GM06990 (cell line): ENCODE results near the gene SSBP3.

Experiments
- DNase-seq: peaks from one replicate; pipeline ENCODE4 v3.0.0-alpha.2; 2011; ENCODE audit not compliant: insufficient read length; ENCODE audit errors: extremely low read depth
- H3K27me3 ChIP-seq: replicated peaks from 2 replicates; pipeline ENCODE4 v1.6.0; 2011; ENCODE audit warnings: low read length; ENCODE audit not compliant: control insufficient read depth, insufficient read depth
- H3K36me3 ChIP-seq: 2 replicates; pipeline ENCODE4 v1.5.1; 2011; ENCODE audit warnings: low read length; ENCODE audit not compliant: control insufficient read depth, insufficient read depth
- H3K4me3 ChIP-seq: replicated peaks from 2 replicates; pipeline ENCODE4 v1.5.1; 2011; ENCODE audit warnings: low read depth, mild to moderate bottlenecking, control low read depth, low read length
- TF ChIP-seq, protein P1 (sequence below): IDR thresholded peaks from 2 replicates; pipeline ENCODE4 v1.5.1; 2011; ENCODE audit warnings: low read length, control low read depth, mild to moderate bottlenecking, inconsistent platforms; ENCODE audit not compliant: insufficient read depth, poor library complexity, severe bottlenecking

The SSBP3 gene

GRCh38 chr1:54404939-54405897 is 976 bp downstream of the SSBP3 start:
- Histone ChIP-seq H3K36me3 (peaks cover 1% of the 10 kb centered on the region), H3K27me3 (no peaks in the 10 kb centered on the region), H3K4me3 (peak overlapping the region; percentile 76)
- DNase-seq: peak; percentile 48
- TF ChIP-seq, protein P1, sequence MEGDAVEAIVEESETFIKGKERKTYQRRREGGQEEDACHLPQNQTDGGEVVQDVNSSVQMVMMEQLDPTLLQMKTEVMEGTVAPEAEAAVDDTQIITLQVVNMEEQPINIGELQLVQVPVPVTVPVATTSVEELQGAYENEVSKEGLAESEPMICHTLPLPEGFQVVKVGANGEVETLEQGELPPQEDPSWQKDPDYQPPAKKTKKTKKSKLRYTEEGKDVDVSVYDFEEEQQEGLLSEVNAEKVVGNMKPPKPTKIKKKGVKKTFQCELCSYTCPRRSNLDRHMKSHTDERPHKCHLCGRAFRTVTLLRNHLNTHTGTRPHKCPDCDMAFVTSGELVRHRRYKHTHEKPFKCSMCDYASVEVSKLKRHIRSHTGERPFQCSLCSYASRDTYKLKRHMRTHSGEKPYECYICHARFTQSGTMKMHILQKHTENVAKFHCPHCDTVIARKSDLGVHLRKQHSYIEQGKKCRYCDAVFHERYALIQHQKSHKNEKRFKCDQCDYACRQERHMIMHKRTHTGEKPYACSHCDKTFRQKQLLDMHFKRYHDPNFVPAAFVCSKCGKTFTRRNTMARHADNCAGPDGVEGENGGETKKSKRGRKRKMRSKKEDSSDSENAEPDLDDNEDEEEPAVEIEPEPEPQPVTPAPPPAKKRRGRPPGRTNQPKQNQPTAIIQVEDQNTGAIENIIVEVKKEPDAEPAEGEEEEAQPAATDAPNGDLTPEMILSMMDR: no peak

DNA sequence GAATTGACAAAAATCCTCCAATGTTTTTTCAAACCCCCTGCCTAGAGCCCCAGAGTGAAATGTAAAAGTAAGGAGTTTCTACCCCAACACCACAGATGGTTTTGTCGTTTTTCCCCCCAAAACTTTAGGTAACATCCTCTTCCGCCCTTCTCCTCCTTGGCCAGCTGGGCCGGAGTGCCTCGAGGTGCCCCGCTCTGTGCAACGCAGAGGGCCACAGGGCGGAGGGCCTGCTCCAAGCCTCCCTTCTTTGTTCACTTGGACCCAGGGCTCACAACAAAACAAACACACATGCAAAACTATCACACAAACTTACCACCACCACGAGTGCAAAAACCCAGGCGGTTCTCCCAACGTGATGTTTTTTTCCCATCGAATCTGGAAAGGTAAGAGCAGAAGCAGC is 1.9 kb downstream of the SSBP3 start:
- no peak for DNase-seq
- Histone ChIP-seq H3K27me3 (no peaks in the 10 kb centered on the region), H3K36me3 (peaks cover 3% of the 10 kb centered on the region), H3K4me3 (peak overlapping the region; percentile 76)
- TF ChIP-seq, protein P1: no peak

DNA sequence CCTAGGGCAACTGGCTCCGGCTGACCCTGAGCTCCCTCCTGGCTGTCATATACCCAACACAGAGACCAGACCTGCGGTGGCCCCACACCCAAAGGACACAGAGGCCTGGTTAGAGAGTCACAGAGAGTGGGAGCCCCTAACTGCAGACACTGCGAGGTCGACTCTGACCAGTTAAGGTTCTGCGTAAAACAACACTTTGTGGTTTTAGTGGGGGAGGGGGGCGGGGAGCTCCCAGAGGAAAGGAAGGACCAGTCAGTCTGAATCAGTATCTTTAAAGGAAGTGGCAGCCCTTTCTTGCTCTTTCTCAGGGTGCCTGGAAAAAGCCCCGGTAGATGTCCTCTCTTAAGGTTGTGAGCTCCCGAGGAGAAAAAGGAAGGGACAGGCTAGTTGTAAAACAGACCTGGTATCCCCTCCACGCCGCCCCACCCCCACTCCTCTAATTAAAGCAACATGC is 2.4 kb downstream of the SSBP3 start:
- DNase-seq: no peak
- Histone ChIP-seq H3K27me3 (no peaks in the 10 kb centered on the region), H3K4me3 (peak overlapping the region; percentile 14), H3K36me3 (peaks cover 6% of the 10 kb centered on the region)
- TF ChIP-seq, protein P1: no peak

GRCh38 chr1:54403405-54403804 is 2.8 kb downstream of the SSBP3 start:
- peaks cover 9% of the 10 kb centered on the region for H3K36me3 ChIP-seq
- no peak for DNase-seq
- H3K27me3 ChIP-seq: no peaks in the 10 kb centered on the region
- no peak overlapping the region for H3K4me3 ChIP-seq
- TF ChIP-seq, protein P1: no peak

DNA sequence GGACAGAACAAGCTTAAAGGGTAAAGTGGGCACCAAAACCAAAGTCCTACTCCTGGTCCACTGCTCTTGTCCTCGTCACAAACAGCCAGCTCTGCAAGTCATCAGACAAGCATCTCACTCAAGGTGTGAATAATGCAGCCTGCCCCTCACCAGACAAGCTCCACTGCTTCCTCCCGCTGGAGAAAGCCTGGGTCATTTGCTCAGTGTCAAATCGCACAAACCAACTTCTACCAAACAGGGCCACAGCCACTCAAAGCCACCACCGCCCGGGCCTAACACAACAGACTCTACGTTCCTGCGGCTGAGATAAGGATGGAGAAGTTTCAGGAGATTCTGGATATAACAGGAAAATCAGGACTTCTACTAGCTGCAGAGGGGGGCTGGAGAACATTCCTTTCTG is 3.3 kb downstream of the SSBP3 start:
- no peak overlapping the region for H3K4me3 ChIP-seq
- peaks cover 9% of the 10 kb centered on the region for H3K36me3 ChIP-seq
- H3K27me3 ChIP-seq: no peaks in the 10 kb centered on the region
- DNase-seq: no peak
- TF ChIP-seq, protein P1: no peak
